ENCODE measurements around the gene CHRNA10.

The CHRNA10 gene

GRCh38 chr11:3662856-3663255 is 8.3 kb downstream of the CHRNA10 start:
- no peak overlapping the region for H3K4me2 ChIP-seq (ENCODE audit: low read depth, low read length, poor library complexity, severe bottlenecking)
- H3K79me2 ChIP-seq (ENCODE audit: insufficient read depth, low read length) = no peaks in the 10 kb centered on the region
- no peaks in the 10 kb centered on the region for H4K20me1 ChIP-seq (ENCODE audit: insufficient read depth, low read length, poor library complexity, severe bottlenecking)
- H3F3A ChIP-seq (ENCODE audit: low read depth) = no peaks in the 10 kb centered on the region
- TF ChIP-seq EZH2phosphoT487 (IDR thresholded peaks at IDR 0.05; ENCODE audit: borderline replicate concordance) (no peak), CTCF (conservative IDR thresholded peaks at IDR 0.05; ENCODE audit: low read length) (no peak)
- H3K9me3 ChIP-seq (ENCODE audit: insufficient read depth, low read depth, low read length) = no peaks in the 10 kb centered on the region
- no peak overlapping the region for H3K4me3 ChIP-seq (ENCODE audit: low read length, poor library complexity, severe bottlenecking)
- no peak overlapping the region for H2AFZ ChIP-seq (ENCODE audit: low read length)
- no peaks in the 10 kb centered on the region; the same call in 1 of the 2 replicates for H3K36me3 ChIP-seq (ENCODE audit: insufficient read depth, low read length)
- no peaks in the 10 kb centered on the region for H3K27me3 ChIP-seq (ENCODE audit: insufficient read depth, low read length, poor library complexity, severe bottlenecking)
- H3K4me1 ChIP-seq (ENCODE audit: insufficient read depth, low read length, poor library complexity, severe bottlenecking) = no peaks in the 10 kb centered on the region
- no peak overlapping the region for H3K9ac ChIP-seq (ENCODE audit: low read depth, low read length, poor library complexity, severe bottlenecking)
- H3K9me2 ChIP-seq (replicated peaks; ENCODE audit: low read depth, low read length) = no peaks in the 10 kb centered on the region

- Histone ChIP-seq H3K27me3 (ENCODE audit: insufficient read depth, low read length, poor library complexity, severe bottlenecking) (no peaks in the 10 kb centered on the region), H2AFZ (ENCODE audit: low read length) (no peak overlapping the region), H3K36me3 (ENCODE audit: insufficient read depth, low read length) (no peaks in the 10 kb centered on the region; the same call in 1 of the 2 replicates), H3K9me3 (ENCODE audit: insufficient read depth, low read depth, low read length) (no peaks in the 10 kb centered on the region), H3K79me2 (ENCODE audit: insufficient read depth, low read length) (no peaks in the 10 kb centered on the region), H3K9me2 (replicated peaks; ENCODE audit: low read depth, low read length) (no peaks in the 10 kb centered on the region), H3K4me2 (ENCODE audit: low read depth, low read length, poor library complexity, severe bottlenecking) (no peak overlapping the region), H3K4me3 (ENCODE audit: low read length, poor library complexity, severe bottlenecking) (no peak overlapping the region), H3K9ac (ENCODE audit: low read depth, low read length, poor library complexity, severe bottlenecking) (no peak overlapping the region), H4K20me1 (ENCODE audit: insufficient read depth, low read length, poor library complexity, severe bottlenecking) (no peaks in the 10 kb centered on the region), H3F3A (ENCODE audit: low read depth) (no peaks in the 10 kb centered on the region), H3K4me1 (ENCODE audit: insufficient read depth, low read length, poor library complexity, severe bottlenecking) (no peaks in the 10 kb centered on the region)
- TF ChIP-seq EZH2phosphoT487 (IDR thresholded peaks at IDR 0.05; ENCODE audit: borderline replicate concordance) (no peak), CTCF (conservative IDR thresholded peaks at IDR 0.05; ENCODE audit: low read length) (no peak)
These were observed 10.2 kb downstream of the CHRNA10 start for GRCh38 chr11:3660960-3661359.

DNA sequence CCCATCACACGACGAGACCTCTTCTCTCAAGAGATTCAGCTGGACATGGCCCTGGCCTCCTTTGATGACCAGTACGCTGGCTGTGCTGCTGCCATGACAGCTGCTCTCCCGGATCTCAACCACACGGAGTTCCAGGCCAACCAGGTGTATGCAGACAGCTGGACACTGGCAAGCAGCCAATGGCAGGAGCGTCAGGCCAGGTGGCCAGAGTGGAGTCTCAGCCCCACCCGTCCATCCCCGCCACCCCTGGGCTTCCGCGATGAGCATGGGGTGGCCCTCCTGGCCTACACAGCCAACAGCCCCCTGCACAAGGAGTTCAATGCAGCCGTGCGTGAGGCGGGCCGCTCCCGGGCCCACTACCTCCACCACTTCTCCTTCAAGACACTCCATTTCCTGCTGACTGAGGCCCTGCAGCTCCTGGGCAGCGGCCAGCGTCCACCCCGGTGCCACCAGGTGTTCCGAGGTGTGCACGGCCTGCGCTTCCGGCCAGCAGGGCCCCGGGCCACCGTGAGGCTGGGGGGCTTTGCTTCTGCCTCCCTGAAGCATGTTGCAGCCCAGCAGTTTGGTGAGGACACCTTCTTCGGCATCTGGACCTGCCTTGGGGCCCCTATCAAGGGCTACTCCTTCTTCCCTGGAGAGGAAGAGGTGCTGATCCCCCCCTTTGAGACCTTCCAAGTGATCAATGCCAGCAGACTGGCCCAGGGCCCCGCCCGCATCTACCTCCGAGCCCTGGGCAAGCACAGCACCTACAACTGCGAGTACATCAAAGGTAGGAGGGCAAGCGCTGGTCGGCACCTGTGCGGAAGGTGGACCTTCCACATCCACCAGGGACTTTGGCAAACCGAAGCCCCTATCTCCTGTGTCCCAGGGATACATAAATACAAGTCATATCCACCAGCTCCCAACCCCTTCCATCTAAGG is 11.3 kb downstream of the CHRNA10 start:
- Histone ChIP-seq H3K9me2 (replicated peaks; ENCODE audit: low read depth, low read length) (no peaks in the 10 kb centered on the region), H3K4me3 (ENCODE audit: low read length, poor library complexity, severe bottlenecking) (no peak overlapping the region), H4K20me1 (ENCODE audit: insufficient read depth, low read length, poor library complexity, severe bottlenecking) (no peaks in the 10 kb centered on the region), H3K27me3 (ENCODE audit: insufficient read depth, low read length, poor library complexity, severe bottlenecking) (no peaks in the 10 kb centered on the region), H3F3A (ENCODE audit: low read depth) (no peaks in the 10 kb centered on the region), H3K9me3 (ENCODE audit: insufficient read depth, low read depth, low read length) (no peaks in the 10 kb centered on the region), H3K79me2 (ENCODE audit: insufficient read depth, low read length) (no peaks in the 10 kb centered on the region), H3K36me3 (ENCODE audit: insufficient read depth, low read length) (no peaks in the 10 kb centered on the region), H2AFZ (ENCODE audit: low read length) (no peak overlapping the region), H3K4me2 (ENCODE audit: low read depth, low read length, poor library complexity, severe bottlenecking) (no peak overlapping the region), H3K4me1 (ENCODE audit: insufficient read depth, low read length, poor library complexity, severe bottlenecking) (no peaks in the 10 kb centered on the region), H3K9ac (ENCODE audit: low read depth, low read length, poor library complexity, severe bottlenecking) (no peak overlapping the region)
- TF ChIP-seq CTCF (conservative IDR thresholded peaks at IDR 0.05; ENCODE audit: low read length) = no peak
- TF ChIP-seq EZH2phosphoT487 (IDR thresholded peaks at IDR 0.05; ENCODE audit: borderline replicate concordance) = no peak
